Measurements from ENCODE around the gene ATIC.

Gene ATIC

DNA sequence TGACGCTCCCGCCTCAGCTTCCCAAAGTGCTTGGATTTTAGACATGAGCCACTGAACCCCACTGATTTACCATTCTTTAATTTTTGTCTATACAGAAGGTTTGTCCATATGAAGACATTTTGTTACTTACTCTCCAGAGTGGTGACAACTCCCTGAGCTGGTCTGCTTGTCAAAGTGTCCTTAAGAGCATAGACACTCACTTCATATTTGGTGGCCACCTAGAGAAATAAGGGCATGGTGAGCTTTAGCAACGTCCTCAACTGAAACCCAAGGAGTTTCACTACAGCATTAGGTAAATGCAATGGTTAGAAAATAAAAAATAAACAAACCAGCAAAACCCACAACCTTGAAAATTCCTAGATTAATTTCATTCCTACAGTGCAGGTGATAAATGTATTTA, 66.2 kb downstream of the ATIC start:
- no peak for DNase-seq

DNA sequence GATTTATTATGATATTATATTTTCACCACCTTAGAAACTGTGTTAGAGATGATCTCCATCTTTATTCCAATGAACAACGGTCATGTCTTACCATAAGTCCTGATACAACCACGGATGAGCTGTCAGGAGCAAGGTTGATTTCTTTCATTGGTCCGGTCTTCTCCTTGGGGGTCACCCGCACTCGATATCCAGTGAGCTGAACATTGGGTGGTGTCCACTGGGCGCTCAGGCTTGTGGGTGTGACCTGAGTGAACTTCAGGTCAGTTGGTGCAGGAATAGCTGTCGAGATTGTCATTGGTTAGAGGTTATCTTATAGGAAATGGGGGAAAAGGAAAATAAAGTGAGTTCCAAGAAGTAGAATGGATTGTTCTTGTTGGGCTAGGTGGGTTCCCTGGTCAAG, 67.2 kb downstream of the ATIC start:
- no peak for DNase-seq

DNA sequence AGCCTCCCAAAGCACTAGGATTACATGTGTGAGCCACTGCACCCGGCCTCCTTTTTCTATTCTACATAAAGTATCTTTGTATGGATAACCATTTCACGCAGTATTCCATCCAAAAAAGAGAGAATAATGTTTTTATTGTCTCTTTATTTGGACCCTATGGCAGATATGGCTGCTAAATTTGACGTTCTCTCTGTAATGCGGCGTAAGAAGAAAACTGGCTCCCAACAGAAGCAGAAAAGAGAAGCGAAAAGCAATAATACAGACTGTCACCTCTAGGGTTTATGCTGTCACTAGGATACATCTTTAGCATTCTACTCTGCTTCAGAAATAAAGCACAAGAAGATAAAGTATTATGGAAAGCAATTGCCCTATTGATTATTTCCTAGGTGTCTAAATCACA, 68.1 kb downstream of the ATIC start:
- DNase-seq = no peak

DNA sequence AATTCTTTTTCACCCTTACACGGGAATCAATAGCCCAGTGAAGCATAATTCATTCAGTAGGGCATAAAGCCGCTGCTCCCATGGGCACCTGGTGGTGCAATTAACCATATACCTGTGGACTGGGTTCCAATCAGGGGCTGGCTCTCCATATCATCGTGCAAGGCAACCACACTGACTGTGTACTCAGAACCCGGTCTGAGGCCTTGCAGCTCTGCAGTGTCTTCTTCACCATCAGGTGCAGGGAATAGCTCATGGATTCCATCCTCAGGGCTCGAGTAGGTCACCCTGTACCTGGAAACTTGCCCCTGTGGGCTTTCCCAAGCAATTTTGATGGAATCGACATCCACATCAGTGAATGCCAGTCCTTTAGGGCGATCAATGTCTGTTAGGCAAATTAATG, 68.8 kb downstream of the ATIC start:
- no peak for DNase-seq

DNA sequence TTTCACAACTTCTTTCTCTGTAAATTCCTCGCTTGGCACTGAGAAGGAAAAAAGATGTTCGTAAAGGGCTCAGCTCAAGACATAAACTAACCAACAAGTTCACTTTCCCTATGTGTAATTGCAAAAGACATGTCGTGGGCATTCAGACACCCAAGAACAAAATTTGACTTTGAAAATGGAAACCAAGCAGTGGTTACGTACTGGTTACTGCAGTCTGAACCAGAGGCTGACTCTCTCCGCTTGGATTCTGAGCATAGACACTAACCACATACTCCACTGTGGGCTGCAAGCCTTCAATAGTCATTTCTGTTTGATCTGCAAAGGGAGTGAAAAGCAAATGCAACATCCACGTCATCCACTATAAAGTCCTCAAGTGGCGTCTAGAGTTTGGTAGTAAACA, 70.2 kb downstream of the ATIC start:
- DNase-seq = no peak

DNA sequence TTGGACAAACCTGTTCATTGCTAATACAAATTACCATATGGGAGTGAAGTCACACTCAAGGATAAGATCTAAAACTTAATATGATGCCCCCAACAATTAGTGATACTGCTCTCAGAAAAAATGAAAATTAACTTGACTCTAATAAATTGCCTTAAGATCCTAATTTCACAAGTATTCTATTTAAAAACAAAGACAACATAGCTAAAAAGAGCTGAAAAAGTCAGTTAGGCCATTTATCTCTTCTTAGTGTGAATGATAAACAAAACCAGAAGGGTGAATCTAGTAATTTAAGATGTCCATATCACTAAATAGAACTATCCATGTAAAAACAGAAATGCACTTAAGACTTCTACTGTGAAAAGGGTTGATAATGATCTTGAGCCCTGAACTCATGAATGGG, 70.6 kb downstream of the ATIC start:
- DNase-seq = no peak

DNA sequence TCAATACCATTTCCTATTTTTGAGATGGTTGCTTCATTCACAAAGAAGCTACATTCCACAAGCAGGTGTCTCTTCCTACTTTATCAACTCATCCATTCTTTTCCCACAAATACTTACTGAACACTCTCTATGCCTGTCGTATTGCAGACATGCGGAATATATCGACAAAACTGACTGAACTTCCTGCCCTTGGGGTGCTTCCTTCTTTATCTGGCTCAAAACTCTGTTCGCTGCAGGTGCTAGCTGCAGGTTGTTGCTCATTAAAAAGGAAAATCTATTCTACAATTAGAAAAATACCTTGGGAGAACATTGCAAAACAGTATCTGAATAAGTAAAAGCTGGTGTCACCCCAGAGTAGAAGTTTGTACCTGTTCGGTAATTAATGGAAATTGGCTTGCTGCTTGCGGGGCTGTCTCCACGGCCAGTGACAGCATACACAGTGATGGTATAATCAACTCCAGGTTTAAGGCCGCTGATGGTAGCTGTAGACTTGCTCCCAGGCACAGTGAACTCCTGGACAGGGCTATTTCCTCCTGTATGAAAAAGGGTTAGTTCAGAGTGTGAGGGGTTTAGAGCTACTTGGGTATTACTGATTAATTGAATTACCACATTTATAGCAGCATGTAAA, 71.9 kb downstream of the ATIC start:
- DNase-seq = no peak

DNA sequence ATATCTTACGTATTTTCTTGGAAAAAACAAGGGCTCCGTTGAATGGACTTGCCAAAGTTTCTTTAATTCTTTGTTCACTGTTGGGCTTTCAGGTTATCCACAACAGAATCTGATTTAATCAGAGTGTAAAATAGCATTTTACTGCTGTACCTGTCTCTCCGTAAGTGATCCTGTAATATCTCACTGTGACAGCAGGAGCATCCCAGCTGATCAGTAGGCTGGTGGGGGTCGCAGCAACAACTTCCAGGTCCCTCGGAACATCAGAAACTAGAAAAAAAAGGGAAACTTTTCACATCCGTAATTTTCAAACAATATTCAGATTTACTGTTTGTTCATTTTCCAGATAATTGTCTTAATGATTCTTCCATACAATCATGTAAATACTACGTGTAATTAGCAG, 72.9 kb downstream of the ATIC start:
- DNase-seq = no peak

DNA sequence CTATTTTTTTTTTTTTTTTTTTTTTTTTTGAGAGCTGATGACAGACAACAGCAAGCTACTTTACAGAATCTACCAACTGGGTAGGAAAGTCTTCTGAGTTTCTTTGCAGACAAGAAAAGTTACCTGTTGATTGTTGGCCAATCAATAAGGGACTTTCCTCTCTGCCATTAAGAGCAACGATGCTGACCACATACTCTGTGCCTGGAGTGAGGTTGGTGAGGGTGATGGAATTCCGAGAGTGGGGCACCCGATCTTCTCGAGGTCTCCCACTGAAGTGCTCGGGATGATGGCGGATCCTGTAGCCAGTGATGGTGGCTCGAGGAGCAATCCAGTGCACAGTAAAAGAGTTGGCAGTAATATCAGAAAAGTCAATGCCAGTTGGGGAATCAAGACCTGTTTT, 74.7 kb downstream of the ATIC start:
- no peak for DNase-seq

DNA sequence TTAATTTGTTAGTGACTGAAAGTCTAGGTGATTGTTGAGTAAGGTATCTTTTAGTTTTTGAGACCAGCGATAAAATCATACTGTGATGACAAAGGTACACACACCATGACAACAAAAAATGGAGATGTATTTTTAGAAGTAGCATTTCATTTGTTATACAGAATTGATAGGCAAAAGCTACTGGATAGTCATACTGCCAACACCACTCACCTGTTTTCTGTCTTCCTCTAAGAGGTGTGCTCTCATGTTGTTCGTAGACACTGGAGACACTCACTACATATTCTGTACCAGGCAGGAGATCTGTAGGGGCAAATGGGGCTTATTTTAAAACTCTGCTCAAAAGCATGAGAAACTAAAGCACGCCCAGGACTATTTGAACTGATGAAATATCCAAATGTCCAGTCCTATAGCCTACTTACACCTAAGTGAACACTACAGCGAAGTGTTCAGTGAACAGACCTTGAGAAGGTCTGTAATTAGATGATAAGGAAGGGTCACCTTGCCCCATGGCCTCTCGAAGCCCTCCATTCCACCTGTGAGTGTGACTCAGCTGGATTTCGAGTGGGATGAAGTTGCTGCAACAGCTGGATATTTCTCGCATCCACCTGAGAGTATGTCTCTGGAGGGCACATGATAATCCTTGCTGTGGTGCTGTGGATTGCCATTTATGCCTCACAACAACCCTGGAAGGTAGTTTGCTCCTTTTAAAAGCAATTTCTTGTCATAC, 76.3 kb downstream of the ATIC start:
- DNase-seq = no peak

DNA sequence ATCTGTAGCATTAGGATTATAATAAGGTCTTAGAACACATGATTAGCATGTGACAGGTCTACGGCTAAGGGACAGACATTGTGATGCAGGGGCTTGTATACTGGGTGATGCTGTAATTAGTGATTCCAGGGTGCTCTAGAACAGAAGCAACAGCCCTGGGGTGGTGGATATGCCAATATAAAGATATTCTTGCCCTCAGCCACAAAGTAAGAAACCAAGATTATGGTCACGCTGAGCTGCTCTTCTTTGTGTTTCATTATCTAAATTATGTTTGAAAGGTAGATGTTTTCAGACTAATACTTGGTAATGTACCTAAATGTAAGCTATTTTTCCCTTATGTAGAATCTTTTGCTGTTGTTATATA, 78.7 kb downstream of the ATIC start:
- no peak for DNase-seq

DNA sequence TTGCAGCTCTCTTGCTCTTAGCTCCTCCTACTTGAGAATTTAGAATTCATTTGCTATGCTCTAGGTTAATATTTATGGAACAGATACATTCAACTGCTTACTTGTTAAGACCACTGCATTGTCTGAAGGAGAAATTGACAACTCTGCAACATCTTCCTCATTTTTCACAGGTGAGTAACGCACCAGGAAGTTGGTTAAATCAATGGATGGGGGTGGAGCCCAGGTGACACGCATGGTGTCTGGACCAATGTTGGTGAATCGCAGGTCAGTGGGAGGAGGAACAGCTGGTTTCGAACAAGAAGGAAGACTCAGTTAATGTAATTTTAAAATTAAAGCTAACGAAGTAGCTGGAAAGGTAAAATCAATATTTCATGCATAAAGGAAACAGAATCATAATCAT, 79.7 kb downstream of the ATIC start:
- no peak for DNase-seq

DNA sequence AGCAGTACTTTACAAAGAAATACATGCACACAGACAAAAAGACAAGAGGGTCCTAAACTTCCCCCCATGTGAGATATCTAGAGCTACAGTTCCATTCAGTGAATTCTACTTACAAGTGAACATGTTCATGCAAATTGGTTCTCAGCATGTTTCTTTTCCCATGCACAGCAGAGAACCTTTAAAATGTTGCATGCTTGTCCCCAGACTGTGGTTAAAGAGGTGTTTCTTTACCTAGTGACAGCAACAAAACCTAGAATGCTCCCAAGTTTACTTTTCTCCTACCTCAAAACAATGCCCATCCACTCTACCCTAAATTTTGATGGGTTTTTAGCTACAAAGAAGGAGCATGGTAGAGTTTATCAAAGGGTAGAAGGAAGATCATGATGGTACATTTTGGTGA, 80.3 kb downstream of the ATIC start:
- no peak for DNase-seq

DNA sequence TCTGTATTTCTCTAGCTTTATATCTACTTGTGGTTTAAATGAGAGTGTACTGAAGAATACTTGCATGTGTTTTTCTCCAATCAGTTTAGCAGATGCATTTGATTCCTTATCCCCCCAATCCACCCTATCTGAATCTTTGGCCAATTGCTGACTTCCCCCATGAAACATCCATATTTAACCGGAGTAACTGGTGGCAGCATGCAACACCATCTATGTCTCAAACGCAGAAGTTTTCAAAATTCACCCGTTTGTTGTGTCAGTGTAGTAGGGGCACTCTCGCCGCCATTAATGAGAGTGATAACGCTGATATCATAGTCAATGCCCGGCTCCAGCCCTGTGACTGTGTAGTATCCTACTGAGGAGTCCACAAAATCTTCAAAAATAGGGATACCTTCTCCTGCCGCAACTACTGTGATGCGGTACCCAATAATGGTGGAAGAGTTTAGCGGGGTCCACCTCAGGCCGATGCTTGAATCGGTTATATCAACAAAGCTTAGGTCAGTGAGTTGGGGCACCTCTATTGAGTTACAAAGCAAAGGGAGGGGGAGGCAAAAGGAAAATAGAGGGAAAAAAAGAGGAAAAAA, 80.9 kb downstream of the ATIC start:
- DNase-seq = no peak

DNA sequence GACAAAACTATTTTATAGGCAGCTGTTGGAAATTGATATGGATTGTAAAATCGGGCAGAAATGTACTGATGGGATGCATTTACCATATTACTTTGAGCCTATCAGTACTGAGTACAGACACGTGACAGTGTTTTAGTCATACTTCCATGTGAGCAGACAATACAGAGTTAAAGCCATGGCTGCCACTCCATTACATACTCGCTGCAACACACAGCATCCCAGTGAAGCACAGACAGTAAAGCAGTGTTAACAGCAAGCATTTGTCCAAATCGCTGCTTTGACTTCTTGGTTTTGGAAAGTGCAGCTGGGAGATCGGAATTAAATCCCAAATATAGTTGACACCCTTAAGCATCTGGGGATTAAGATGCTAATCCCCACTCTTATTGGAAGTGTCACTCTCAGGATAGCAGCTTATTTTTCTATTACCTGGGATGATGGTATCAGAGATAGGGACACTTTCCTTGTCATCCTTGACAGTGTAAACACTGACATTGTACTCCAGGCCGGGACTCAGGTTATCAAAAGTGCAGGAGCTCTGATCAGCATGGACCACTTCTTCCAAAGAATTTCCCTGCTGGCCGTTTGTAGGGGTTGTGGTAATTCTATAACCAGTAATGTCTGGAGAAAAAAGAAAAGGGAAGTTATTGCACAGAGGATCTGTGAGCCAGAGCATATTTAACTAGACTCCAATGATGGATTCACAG, 82.4 kb downstream of the ATIC start:
- DNase-seq = no peak

DNA sequence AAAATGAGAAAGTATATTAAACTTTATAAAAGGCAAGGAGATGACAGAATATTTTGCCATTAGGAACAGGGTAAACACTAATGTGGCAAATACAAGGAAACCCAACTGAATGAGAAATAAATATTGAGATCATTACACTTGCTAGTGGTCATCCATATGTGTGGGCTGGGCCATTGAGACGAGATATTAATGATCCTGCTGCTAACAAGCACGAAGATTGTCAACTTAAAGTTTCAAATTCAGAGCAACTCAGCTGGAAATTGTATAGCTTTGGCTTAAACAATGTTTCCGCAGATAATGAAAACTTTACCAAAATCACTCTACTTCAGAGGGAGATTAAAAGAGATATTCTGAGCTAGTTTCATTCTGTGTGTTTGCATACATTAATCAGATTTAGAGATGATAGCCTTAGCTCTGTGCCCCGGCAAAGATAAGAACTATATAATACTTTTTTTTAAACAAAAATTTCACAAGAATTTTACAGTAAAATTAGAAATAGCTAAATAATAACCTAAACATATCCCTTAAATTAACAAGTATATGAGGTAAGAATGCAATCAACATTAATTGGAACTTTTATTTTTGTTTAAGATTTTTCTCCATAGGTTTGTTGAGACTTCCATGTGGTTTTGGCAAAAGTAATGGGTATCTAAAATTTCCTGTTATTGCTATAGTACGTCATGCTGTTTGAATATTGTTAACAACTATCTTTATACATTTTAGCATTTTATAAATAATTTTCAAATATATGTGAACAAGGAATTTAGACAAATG, 84.0 kb downstream of the ATIC start:
- no peak for DNase-seq

DNA sequence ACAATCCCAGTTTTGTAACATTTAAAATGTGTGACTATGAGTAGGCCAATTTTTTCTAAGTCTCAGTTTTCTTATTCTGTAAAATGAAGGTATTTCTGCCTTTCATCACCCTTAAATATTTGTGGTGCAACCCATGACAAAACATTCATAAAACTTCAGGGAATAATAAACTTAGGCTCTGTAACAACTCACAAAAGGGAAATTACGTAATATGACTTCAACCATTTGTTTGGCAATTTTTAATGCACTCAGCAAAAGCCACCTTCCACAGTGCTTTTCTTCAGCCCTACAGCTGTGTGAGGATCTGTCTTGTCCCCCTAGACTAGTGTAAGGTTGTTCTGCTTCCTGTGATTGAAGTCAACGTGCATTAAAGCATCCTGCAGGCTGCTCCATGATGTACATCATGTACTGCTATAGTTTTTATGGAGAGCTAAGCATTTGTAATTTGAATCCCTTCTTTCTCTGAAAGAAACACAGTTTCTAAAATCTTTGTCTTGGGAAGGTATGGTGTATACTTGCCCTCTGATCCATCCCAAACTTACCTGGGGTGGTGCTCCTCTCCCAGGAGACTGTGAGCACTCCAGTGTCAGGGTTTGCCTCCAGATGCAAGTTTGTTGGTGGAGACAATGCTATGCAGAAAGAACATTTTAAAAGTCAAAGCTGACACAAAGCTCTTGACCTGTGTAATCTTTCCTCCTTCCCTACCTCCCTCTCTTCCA, 84.9 kb downstream of the ATIC start:
- no peak for DNase-seq

DNA sequence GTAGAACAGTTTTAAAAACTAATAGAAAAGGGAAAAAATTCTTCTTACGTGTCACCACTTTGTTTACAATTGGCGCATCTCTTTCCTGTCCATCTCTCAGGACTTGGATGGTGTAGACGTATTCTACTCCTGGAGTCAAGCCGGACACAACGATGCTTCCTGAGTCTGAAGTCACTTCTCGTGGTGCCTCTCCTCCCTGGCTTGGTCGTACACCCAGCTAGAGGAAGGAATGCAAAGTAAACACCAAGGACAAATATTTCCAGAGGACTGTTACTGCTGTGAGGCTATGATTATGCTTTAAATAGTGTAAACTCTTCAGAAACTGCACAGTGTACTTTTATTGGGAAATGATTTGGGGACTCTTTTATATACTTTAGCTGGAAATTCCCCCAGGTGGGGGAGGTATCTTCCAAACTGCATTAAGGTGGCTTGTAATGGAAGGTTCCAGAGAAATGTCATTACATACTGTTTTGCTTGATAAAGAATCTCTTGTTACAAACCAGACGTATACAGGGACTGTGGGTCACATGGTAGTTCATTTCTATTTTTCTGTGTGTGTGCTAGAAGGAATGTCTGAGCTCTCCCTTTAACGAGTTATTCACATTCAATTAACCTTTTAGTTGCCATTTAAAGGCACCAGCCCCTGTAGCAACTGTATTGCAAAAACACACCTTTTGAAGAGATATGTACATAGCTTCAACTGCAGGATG, 85.9 kb downstream of the ATIC start:
- DNase-seq = no peak

DNA sequence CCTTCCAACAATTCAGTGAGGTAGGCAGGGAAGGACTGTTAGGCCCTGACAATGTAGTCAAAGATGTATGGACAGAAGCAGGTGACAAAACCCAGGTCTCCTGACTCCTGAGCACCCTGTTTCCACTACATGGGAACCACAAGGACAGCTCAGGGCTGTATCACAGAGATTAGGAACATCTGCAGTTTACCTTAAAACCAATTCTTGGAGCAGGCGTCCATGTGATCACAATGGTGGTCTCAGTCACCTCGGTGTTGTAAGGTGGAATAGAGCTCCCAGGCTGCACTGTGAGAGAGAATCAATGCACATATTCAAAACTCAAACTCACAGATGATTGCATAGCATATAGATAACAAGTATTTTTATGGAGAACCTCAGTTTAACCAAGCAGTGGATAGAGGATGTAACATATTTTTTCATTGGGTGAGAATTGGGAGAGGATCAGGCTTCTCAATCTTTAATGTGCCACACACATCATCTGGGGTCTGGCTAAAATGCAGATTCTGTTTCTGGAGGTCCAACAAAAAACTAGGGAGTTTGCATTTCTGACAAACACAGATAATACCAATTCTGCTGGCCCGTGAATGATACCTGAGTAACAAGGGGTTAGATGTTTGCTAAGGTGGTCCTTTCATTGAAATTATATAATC, 87.3 kb downstream of the ATIC start:
- DNase-seq = no peak
